Measurements from ENCODE around the gene MTMR10.

- TF ChIP-seq CTCF (IDR thresholded peaks at IDR 0.05) (no peak), POLR2A (IDR thresholded peaks at IDR 0.05) (no peak)
Measured at GRCh38 chr15:31014608-31014925, 23.1 kb upstream of the MTMR10 start.

Measured in vagina (tissue), 2 donors.